HCT116 (cell line): Measurements from ENCODE around the gene ALDH3A1. TPM values are rescaled to one million over a fixed set of nuclear protein-coding genes. Genes with fewer than 3 reads are reported as not detected.

Experiments
- ATAC-seq: fragments of 200-7000 bp; cut with Tn5 transposase; 2 replicates; pipeline ENCODE4 v1.9.1; 2020; ENCODE audit warnings: mild to moderate bottlenecking, moderate library complexity
- BruUV-seq: library from RNA; stranded (reverse); fragments of 400-500 nt; replicated peaks from 2 replicates; lab custom pipeline; 2021; lab: Mats Ljungman, UMichigan
- CTCF ChIA-PET: fragments of 300-600 bp; sonication (Branson Sonifier 250); formaldehyde crosslinking; loops from one replicate; lab custom pipeline; 2021; ENCODE audit warnings: antibody characterized with exemption; lab: Charles Lee
- POLR2A ChIA-PET: fragments of 300-600, 350-600 bp; sonication (Branson Sonifier 250); formaldehyde crosslinking; loops from one replicate; lab custom pipeline; 2021; ENCODE audit warnings: antibody characterized with exemption; lab: Charles Lee
- RAD21 ChIA-PET, 2 experiments: fragments of 300-600 bp; sonication (Branson Sonifier 250); formaldehyde crosslinking; loops; one replicate each; lab custom pipeline; 2023; ENCODE audit warnings: low total read pairs in 2 of 2; ENCODE audit not compliant: uncharacterized antibody in 2 of 2, unreplicated experiment in 2 of 2, low non-redundant PET in 1 of 2; lab: Charles Lee
- DNase-seq: peaks from one replicate; pipeline ENCODE4 v3.0.0-alpha.2; 2010; ENCODE audit warnings: low read depth, low spot score
- H2AFZ ChIP-seq: fragments of 200-600 bp; shearing (Covaris generic), sonication (generic); 2 replicates; pipeline ENCODE4 v1.6.1; 2017; ENCODE audit warnings: low read depth, mixed run types, mixed read lengths, antibody characterized with exemption, low read length; ENCODE audit not compliant: poor library complexity, severe bottlenecking
- H3K27ac ChIP-seq: 2 replicates; pipeline ENCODE4 v1.5.1; 2012; ENCODE audit warnings: low read depth, low read length
- H3K27me3 ChIP-seq: fragments of 200-600 bp; sonication (generic); 2 replicates; pipeline ENCODE4 v1.6.1; 2016; ENCODE audit warnings: mixed run types, low read length, mixed read lengths; ENCODE audit not compliant: insufficient read depth
- H3K36me3 ChIP-seq, 2 experiments: fragments of 200-500 bp in 1 of 2; fragments of 200-600 bp in 1 of 2; sonication (Bioruptor generic) in 1 of 2; sonication (generic) in 1 of 2; 2 replicates each; pipeline versions ENCODE4 v1.5.1 to v1.6.1; 2014 to 2016; ENCODE audit warnings: low read length in 2 of 2, inconsistent platforms in 1 of 2, mixed read lengths in 1 of 2, mixed run types in 1 of 2; ENCODE audit not compliant: insufficient read depth in 2 of 2, control insufficient read depth in 1 of 2
- H3K4me1 ChIP-seq, 2 experiments: fragments of 200-600 bp in 1 of 2; sonication (generic) in 1 of 2; 2 replicates each; pipeline versions ENCODE4 v1.5.1 to v1.6.1; 2012 to 2017; ENCODE audit warnings: low read length in 2 of 2, inconsistent platforms in 1 of 2, mild to moderate bottlenecking in 1 of 2, mixed read lengths in 1 of 2, mixed run types in 1 of 2, moderate library complexity in 1 of 2; ENCODE audit not compliant: insufficient read depth in 2 of 2, control insufficient read depth in 1 of 2
- H3K4me2 ChIP-seq: fragments of 200-600 bp; sonication (generic); 2 replicates; pipeline ENCODE4 v1.6.1; 2017; ENCODE audit warnings: mixed run types, low read length, mixed read lengths
- H3K4me3 ChIP-seq, 2 experiments: fragments of 200-600 bp in 1 of 2; sonication (generic) in 1 of 2; replicated peaks in 1 of 2; 2 replicates each; pipeline ENCODE4 v1.5.1; 2011 to 2016; ENCODE audit warnings: low read length in 2 of 2, control low read depth in 1 of 2, low read depth in 1 of 2, mild to moderate bottlenecking in 1 of 2, mixed read lengths in 1 of 2, mixed run types in 1 of 2
- H3K79me2 ChIP-seq: fragments of 200-600 bp; sonication (generic); 2 replicates; pipeline ENCODE4 v1.6.1; 2017; ENCODE audit warnings: mild to moderate bottlenecking, mixed run types, low read length, moderate library complexity, mixed read lengths; ENCODE audit not compliant: insufficient read depth
- H3K9ac ChIP-seq: fragments of 200-600 bp; sonication (generic); 2 replicates; pipeline ENCODE4 v1.6.1; 2016; ENCODE audit warnings: low read length, mixed read lengths
- H3K9me2 ChIP-seq: fragments of 200-600 bp; sonication (generic), shearing (Covaris generic); 2 replicates; pipeline ENCODE4 v1.6.1; 2017; ENCODE audit warnings: mixed run types, mild to moderate bottlenecking, moderate library complexity; ENCODE audit not compliant: insufficient read depth
- H3K9me3 ChIP-seq, 2 experiments: fragments of 200-500 bp in 1 of 2; fragments of 200-600 bp in 1 of 2; sonication (Bioruptor generic) in 1 of 2; sonication (generic) in 1 of 2; 2 replicates each; pipeline ENCODE4 v1.6.1; 2014 to 2017; ENCODE audit warnings: low read length in 2 of 2, mixed read lengths in 2 of 2, inconsistent platforms in 1 of 2, low read depth in 1 of 2, mild to moderate bottlenecking in 1 of 2, mixed run types in 1 of 2, moderate library complexity in 1 of 2; ENCODE audit not compliant: control insufficient read depth in 1 of 2, insufficient read depth in 1 of 2
- H4K20me1 ChIP-seq: fragments of 200-600 bp; sonication (generic), shearing (Covaris generic); 2 replicates; pipeline ENCODE4 v1.6.1; 2017; ENCODE audit warnings: mixed run types, mild to moderate bottlenecking, moderate library complexity; ENCODE audit not compliant: insufficient read depth
- ATF3 ChIP-seq: IDR thresholded peaks from 2 replicates; pipeline ENCODE4 v1.6.1; 2012
- EZH2 ChIP-seq: fragments of 200-600 bp; sonication (generic); IDR thresholded peaks from 2 replicates; pipeline ENCODE4 v1.6.1; 2017; ENCODE audit warnings: antibody characterized with exemption, mixed run types
- JUND ChIP-seq: IDR thresholded peaks from 2 replicates; pipeline ENCODE4 v1.6.1; 2012
- SP1 ChIP-seq: IDR thresholded peaks from 2 replicates; pipeline ENCODE4 v1.6.1; 2012; ENCODE audit warnings: low read depth
- ZNF274 ChIP-seq: fragments of 200-500 bp; sonication (Bioruptor generic); IDR thresholded peaks from 2 replicates; pipeline ENCODE4 v1.6.1; 2014; ENCODE audit warnings: mild to moderate bottlenecking, low read depth, low read length, inconsistent platforms
- intact Hi-C: fragments of 100-400 bp; cut with micrococcal nuclease; formaldehyde crosslinking; loops from 2 replicates; pipeline ENCODE4 v1.10.0; 2022
- total RNA-seq: library from RNA; stranded (reverse); gene quantifications from one replicate; pipeline ENCODE4 v1.2.1, GENCODE V29; 2021; ENCODE audit not compliant: unreplicated experiment
- TF ChIP-seq, protein P1 (sequence below): IDR thresholded peaks from 2 replicates; pipeline ENCODE4 v1.6.1; 2011; ENCODE audit warnings: mild to moderate bottlenecking, low read length, moderate library complexity; ENCODE audit not compliant: insufficient replicate concordance; ENCODE audit errors: extremely low read depth

The ALDH3A1 gene
- total RNA-seq, 1 experiment from 2014 or later, result 0.86 TPM

GRCh38 chr17:19791918-19792550 lies 43.9 kb upstream of the ALDH3A1 start:
- no peak overlapping the region for H3K4me3 ChIP-seq
- ATAC-seq (no peak), DNase-seq (no peak)
- H3K27me3 ChIP-seq, result no peaks in the 10 kb centered on the region
- H3K79me2 ChIP-seq, result no peaks in the 10 kb centered on the region
- RAD21 ChIA-PET, result no interaction called here
- no peaks in the 10 kb centered on the region for H4K20me1 ChIP-seq
- intact Hi-C loops, result no loop called here
- TF ChIP-seq, protein P1, sequence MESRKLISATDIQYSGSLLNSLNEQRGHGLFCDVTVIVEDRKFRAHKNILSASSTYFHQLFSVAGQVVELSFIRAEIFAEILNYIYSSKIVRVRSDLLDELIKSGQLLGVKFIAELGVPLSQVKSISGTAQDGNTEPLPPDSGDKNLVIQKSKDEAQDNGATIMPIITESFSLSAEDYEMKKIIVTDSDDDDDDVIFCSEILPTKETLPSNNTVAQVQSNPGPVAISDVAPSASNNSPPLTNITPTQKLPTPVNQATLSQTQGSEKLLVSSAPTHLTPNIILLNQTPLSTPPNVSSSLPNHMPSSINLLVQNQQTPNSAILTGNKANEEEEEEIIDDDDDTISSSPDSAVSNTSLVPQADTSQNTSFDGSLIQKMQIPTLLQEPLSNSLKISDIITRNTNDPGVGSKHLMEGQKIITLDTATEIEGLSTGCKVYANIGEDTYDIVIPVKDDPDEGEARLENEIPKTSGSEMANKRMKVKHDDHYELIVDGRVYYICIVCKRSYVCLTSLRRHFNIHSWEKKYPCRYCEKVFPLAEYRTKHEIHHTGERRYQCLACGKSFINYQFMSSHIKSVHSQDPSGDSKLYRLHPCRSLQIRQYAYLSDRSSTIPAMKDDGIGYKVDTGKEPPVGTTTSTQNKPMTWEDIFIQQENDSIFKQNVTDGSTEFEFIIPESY, result no peak
- TF ChIP-seq SP1 (no peak), EZH2 (no peak), JUND (no peak), ZNF274 (no peak), ATF3 (no peak)
- TF ChIP-seq, all 23 proteins: peak for 0
- no peaks in the 10 kb centered on the region for H3K36me3 ChIP-seq
- no peak overlapping the region for H3K9ac ChIP-seq
- no peak overlapping the region for H3K4me2 ChIP-seq
- CTCF ChIA-PET, result no interaction called here
- no TSS peak for BruUV-seq
- H3K9me3 ChIP-seq, result no peaks in the 10 kb centered on the region
- H3K27ac ChIP-seq, result no peak overlapping the region
- no peaks in the 10 kb centered on the region for H3K4me1 ChIP-seq
- no peak overlapping the region for H2AFZ ChIP-seq
- H3K9me2 ChIP-seq, result no peaks in the 10 kb centered on the region
- POLR2A ChIA-PET, result no interaction called here
